NCI-H2227 treated with DMSO at 0.1 percent for 48 hours (cell line): ENCODE results near the gene CSNK1A1.
"Not testable (repeated sequence)": the region's sequence is repeated elsewhere in the genome, so short reads cannot be mapped to it uniquely, and the experiment has no call there.

Experiments used
- DNase-seq: peaks from one replicate; lab custom pipeline; 2025; lab: John Stamatoyannopoulos, UW

The CSNK1A1 gene

GRCh38 chr5:149528281-149529060, 22.8 kb downstream of the CSNK1A1 start:
- DNase-seq = no peak

GRCh38 chr5:149526845-149527590, 24.2 kb downstream of the CSNK1A1 start:
- DNase-seq = no peak

GRCh38 chr5:149521739-149522685, 29.2 kb downstream of the CSNK1A1 start:
- DNase-seq = no peak

DNA sequence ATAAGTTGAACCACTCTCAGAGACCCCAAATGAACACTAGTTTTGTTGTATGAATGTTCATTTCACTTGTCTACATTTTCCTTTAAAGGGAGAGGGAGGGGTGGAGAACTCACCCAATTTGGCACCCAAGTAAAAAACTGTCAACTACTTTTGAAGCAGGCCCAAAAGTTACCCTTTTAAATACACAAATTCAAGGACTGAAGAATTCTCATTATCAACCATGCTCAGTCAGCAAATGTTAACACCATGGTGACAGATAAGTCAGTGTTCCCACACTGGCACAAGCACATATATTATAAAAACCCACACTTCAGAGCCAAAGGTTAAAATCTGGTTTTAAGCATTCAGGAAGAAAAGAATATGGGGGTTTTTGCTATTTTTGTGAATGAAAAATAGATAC, 31.6 kb downstream of the CSNK1A1 start:
- no peak for DNase-seq

DNA sequence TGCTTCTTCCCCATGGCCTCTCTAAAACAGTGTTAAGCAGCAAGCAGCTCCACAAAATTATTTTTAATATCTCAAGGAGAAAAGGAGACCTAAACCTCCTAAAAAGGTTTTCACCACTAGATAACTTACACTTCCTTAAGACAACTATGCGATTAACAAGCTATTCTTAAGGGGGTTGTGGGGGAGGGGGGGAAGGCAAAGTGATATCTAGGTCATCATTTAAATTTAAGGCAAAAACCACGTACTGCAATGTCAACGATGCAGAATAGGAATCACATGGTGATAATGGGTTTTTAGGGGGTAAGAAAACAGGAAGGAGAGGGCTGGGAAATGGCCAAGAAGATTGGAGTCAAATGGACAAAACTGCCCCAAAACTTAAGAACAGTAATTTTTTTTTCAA, 32.6 kb downstream of the CSNK1A1 start:
- no peak for DNase-seq

GRCh38 chr5:149517461-149518122, 33.6 kb downstream of the CSNK1A1 start:
- DNase-seq = no peak

- no peak for DNase-seq
Measured at GRCh38 chr5:149514512-149514911, 36.7 kb downstream of the CSNK1A1 start.

- not testable (repeated sequence) for DNase-seq
Measured at GRCh38 chr5:149513372-149513947, 37.8 kb downstream of the CSNK1A1 start.

DNA sequence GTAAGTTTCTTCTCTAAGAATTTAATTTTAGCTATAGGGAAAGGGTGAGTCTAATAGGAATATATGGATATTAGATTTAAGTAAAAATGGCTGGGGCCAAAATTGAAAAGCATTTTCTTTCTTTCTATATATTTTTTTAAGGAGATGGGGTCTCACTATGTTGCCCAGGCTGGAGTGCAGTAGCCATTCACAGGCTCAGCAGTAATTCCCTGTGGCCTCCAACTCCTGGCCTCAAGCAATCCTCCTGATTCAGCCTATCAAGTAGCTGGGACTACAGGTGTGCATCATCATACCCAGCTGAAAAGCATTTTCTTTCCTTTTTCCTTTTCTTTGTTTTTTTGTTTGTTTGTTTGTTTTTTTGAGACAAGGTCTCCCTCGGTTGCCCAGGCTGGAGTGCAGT, 41.1 kb downstream of the CSNK1A1 start:
- no peak for DNase-seq

GRCh38 chr5:149504677-149505076, 46.6 kb downstream of the CSNK1A1 start:
- DNase-seq = no peak

- DNase-seq = no peak
Measured at GRCh38 chr5:149503006-149503405, 48.2 kb downstream of the CSNK1A1 start.

DNA sequence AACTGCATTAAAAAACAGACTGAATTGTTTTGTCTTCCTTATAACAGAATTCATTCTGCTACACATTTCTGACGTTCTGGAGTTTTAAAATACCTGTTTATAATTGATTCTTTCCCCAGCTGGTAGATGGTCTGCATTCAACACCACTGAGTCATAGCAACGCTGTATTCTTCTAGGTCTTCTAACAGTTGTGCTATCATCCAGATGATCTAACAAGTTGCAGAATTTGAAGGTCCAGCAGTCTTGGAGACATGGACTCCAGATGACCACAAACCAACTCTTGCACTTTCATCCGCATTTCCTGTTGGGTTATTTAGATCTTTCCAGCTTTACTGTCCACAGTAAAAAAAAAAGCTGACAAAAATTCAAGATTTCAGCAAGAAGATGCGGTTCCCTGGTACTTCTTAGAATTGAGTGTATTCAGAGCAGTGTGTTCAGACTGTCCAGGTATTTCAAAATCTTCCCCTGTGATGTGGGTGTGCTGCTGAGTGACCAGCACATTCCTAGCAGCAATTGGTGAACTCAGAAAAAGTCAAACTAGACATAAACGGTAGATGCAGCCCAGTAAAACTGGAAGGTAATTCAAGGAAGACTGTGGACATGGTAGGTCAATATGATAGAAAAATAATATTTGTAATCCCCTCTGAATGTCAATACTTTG, 50.2 kb downstream of the CSNK1A1 start:
- no peak for DNase-seq

DNA sequence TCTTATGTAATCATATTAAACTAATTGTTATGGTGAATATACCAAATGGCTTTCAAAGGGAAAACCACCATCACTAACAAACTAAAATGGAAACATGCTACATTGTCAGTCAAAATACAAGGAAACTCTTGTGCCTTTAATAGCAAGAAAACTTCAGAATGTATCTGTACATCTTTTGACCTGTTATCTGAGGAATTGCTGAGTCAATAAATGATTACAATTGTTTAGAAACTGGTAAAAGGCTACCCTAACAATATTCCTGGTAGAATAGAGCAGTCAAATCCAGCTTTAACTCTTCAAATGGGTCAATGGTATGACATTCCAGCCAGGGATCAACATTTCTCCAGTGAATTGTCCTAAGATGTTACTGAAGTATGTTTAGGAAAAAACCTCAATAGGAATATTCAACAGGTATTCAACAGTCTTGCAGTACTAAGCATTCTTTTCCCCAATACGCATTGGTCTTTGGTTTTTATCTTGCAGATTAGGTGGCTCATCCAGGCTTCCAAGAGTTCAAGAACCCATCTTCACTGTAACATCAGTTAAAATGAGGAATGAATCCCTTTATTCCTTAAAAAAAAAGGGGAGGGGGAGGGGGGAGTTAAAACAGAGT, 52.4 kb downstream of the CSNK1A1 start:
- DNase-seq = no peak

GRCh38 chr5:149497357-149497756, 53.9 kb downstream of the CSNK1A1 start:
- DNase-seq = no peak

DNA sequence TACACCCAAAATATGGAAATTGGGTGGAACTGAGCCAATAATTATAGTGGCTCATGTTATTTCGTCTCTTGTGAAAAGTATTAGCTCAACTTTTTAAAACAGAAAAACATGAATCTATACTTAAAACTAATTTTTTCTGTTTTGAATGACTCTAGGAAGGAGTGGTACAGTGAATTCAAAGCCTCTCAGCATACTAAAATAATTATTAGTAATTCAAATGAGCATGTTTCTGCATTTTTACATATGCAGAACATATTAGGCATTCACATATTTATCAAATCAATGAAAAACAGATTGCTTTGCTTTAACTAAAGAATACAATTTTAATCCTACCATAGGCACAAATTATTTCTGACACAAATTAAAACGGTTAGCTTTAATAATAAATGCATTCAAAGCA, 54.3 kb downstream of the CSNK1A1 start:
- DNase-seq = no peak

GRCh38 chr5:149496166-149496565, 55.1 kb downstream of the CSNK1A1 start:
- no peak for DNase-seq

- DNase-seq = no peak
Measured at GRCh38 chr5:149495673-149496072, 55.6 kb downstream of the CSNK1A1 start.

GRCh38 chr5:149493316-149493715, 57.9 kb downstream of the CSNK1A1 start:
- DNase-seq = no peak

- DNase-seq = no peak
Measured at GRCh38 chr5:149492781-149493180, 58.5 kb downstream of the CSNK1A1 start.
